ENCODE results near the gene ANXA9. TPM values are rescaled to one million over a fixed set of nuclear protein-coding genes. Genes with fewer than 3 reads are reported as not detected.
A peak's percentile ranks its signal among the peaks of the same experiment; 100 is the strongest.

The ANXA9 gene
- total RNA-seq (2014; rRNA removed; shearing (Covaris generic)): 0.25 TPM in 1 of 2 replicates, not detected in the other

DNA sequence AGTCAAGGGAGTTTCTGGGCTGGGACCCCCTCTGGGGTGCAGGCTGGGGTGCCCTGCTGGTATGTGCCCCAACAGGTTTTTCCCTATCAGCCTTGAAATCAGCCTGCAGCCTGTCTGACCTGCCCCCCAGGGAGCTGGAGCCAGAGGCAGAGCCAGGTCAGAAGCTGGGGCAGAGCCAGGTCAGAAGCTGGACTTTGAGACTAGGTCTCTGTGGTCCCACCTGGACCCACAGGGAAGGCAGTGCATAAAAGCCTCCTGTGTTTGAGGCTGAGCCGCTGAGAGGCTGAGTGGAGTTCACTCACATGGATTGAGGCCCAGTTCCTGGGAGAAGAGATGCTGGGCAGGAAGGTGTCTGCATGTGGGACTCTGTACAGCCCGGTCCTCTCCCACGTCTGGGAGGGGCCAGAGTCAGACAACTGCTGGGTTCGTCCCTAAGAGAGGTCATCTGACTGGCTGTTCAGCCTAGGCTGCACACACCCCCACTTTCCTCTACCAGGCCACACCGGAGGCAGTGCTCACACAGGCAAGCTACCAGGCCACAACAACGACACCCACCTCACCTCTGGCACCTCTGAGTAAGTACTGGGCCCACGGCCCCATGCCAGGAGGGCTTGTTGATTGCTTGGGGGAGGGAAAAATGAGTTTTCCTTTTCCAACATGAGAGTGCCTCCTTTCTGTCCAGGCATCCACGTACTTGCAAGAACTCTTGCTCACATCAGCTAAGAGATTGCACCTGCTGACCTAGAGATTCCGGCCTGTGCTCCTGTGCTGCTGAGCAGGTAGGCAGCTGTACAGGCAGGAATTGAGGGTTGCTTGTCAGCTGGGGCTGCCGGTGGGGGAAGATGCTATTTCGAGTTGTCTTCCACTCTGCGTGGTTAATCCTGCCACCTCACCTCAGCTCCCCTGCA lies at the start of gene ANXA9:
Gene ANXA9, plus strand, starts transcription at position 488 of the 908 bp plus-strand sequence. CDS start 814 bp downstream, outside the sequence.
- peak; percentile 47 for DNase-seq (ENCODE audit: low read depth)

DNA sequence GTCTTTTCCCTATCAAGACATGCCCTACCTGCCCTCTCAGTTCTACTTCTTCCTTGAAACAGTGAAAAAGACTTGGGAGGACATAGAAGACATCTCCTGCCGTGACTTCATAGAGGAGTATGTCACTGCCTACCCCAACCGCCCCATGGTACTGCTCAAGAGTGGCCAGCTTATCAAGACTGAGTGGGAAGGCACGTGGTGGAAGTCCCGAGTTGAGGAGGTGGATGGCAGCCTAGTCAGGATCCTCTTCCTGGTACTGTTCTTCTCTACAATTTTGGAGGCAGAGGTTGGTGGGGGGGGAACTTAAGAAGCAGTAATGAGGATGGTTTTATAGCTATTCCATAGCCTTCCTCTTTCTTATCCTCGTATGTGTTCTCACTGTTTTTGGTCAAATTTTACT lies 37.2 kb upstream of the ANXA9 start:
- DNase-seq (ENCODE audit: low read depth): no peak

DNA sequence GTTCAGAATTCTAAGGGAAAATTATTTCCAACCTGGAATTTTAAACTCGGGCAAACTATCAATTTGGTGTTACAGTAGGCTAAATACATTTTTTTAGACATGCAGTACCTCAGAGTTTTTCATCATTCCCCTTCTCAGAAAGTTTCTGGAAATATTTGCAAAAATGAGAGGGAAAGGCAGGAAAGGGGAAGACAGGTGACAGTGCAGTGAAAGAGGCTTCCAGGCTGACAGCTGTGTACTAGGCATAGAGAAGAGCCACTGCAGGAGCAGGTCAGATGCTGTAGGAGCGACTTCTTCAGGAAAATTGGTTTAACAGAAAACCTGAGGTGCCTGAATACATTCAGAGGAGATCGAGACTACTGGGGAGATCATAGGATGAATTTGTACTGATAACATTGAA lies 27.4 kb upstream of the ANXA9 start:
- no peak for DNase-seq (ENCODE audit: low read depth)

DNA sequence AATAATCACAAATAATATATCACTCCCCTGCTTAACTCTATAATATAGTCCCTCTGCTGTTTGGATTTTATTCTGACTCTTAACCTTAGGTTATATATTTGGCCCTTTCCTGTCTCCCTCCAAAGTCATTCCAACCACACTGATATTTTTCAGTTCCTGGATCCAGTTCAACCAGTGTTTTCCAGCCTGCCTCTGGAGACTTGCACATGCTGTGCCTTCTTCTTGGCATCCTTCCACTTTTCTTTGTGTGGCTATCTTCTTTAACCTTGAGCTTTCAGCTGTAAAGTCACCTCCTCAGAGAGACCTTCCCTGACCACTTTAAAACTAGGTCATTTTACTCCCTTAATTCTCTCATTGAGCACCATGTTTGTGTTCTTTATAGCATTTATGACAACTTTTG lies 26.8 kb upstream of the ANXA9 start:
- DNase-seq (ENCODE audit: low read depth): no peak

- no peak for DNase-seq (ENCODE audit: low read depth)
These were observed 24.4 kb upstream of the ANXA9 start for GRCh38 chr1:150957666-150958065.

DNA sequence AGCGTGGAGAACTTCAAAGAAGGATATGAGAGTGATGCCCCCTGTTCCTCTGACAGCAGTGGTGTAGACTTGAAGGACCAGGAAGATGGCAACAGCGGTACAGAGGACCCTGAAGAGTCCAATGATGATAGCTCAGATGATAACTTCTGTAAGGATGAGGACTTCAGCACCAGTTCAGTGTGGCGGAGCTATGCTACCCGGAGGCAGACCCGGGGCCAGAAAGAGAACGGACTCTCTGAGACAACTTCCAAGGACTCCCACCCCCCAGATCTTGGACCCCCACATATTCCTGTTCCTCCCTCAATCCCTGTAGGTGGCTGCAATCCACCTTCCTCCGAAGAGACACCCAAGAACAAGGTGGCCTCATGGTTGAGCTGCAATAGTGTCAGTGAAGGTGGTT lies 21.4 kb upstream of the ANXA9 start:
- no peak for DNase-seq (ENCODE audit: low read depth)

- DNase-seq (ENCODE audit: low read depth): no peak
These were observed 20.3 kb upstream of the ANXA9 start for GRCh38 chr1:150961756-150962155.

DNA sequence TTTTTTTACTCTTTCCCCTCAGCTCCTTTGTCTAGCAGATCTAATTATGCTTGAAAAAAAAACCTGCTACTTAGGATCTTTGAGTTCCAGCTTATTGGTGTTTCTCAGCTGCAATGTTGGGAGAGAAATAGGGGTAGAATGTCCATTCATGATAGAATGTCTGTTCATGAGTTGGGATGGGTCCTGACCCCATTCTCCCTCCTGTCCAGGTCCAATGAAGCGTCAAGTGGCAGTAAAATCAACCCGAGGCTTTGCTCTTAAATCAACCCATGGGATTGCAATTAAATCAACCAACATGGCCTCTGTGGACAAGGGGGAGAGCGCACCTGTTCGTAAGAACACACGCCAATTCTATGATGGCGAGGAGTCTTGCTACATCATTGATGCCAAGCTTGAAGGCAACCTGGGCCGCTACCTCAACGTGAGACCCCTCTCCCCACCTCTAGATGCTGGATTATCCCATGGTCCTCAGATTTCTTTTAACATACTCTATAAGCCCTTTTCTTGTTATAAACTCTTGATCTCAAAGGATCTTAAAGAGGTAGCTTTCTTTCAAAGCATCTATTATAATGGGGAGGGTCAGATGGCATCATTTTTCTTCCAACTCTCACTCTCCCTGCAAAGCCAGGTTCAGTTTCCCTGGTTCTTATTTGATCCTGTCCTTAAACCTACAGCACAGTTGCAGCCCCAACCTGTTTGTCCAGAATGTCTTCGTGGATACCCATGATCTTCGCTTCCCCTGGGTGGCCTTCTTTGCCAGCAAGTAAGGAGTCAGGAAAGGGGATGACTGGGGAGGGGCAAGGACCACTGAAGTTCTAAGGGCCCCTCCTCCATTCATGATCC lies 18.6 kb upstream of the ANXA9 start:
- no peak for DNase-seq (ENCODE audit: low read depth)

DNA sequence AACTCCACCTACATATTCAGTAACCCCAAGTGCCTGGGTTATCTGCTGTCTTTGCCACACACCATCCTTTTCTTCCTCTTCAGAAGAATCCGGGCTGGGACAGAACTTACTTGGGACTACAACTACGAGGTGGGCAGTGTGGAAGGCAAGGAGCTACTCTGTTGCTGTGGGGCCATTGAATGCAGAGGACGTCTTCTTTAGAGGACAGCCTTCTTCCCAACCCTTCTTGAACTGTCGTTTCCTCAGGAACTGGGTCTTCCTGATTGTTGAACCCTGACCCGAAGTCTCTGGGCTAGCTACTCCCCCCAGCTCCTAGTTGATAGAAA lies 18.0 kb upstream of the ANXA9 start:
- no peak for DNase-seq (ENCODE audit: low read depth)

GRCh38 chr1:150965605-150966004 lies 16.5 kb upstream of the ANXA9 start:
- no peak for DNase-seq (ENCODE audit: low read depth)

DNA sequence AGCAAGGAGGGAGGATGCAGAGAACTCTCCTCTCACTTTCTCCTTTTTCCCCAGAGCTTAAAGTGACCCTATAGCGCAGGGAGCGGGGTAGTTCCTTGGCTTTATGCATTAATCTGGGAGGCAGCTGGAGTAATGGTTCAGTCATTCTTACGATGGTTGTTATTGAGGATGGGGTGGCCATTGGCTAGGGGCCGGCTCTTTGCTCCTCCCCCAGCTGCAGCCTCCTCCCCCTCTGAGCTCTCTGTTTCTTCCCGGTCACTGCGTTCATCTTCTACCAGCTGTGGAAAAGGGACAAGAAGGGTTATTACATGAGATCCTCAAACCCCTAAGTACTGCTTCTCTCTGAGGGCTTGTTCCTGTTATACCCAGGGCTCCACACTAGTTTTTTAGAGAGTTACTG lies 16.1 kb upstream of the ANXA9 start:
- DNase-seq (ENCODE audit: low read depth): no peak

DNA sequence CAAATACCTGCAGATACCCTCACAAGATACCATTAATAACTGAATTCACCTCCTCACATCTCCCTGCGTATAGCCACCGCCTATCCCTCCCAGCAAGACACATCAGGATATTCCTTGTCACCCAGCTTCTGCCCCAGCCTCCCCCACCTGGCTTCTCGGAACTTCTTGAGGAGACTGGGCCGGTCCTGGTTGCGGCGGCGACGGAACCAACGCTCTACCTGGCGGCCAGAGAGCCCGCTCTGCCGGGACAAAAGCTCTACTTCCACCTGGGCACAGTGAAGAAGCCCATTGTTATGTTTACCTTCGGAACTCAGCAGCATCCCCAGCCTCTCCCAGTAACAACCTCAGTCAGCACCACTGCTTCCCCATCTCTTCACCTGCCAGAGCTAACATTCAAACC lies 14.2 kb upstream of the ANXA9 start:
- DNase-seq (ENCODE audit: low read depth): no peak

- DNase-seq (ENCODE audit: low read depth): no peak
These were observed 13.6 kb upstream of the ANXA9 start for GRCh38 chr1:150968491-150968890.

DNA sequence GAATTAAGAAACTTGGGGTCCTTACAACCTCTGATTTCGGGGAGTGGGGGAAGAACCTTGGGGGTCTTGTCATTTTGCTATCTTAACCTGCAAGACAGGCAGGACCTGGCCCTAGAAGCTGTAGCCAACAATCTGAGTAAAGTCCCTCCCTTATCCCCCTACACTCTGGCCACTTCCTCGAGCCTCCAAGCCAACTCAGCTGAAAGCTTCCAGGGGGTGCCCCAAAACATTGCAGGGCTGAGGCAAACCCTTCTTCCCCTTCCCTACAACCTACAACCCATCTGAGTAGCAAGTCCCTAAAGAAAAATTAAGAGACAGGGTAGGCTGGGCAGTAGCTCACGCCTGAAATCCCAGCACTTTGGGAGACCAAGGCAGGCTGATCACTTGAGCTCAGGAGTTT lies 12.5 kb upstream of the ANXA9 start:
- DNase-seq (ENCODE audit: low read depth): no peak

DNA sequence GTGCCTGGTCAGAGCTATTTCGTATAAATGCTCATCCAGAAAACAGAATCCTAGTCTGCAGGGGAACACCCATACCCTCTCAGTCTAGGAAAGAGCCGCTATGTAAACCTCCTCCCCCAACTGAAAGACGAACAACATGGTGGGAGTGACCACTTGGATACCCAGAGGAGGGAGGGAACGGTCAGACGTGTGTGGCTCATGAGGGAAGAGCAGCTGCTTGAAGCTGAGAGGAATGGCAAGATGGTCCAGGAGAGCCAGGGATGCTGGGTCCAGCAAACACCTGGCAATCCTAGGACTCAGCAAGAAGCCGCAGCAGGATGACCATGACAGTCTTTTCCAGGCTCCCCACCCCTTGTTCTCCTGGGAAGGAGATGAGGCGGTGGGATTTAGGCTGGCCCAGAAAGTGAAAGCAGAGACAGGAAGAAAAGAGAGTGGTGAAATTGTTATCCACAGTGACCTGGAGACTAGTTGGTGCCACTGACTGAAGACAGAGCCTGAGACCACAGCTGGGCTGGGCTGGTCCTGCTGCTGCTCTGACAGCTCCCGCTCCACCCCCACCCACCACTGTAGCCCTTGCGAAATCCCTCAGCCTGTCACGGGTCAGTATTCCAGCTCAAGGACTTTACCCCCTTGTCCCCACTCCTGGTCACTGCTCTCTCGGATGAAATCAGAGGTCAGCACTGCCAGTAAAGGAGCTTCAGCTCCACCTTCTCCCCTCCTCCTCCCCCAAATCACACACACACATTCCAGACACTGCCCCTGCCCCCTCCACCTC lies 11.1 kb upstream of the ANXA9 start:
- no peak for DNase-seq (ENCODE audit: low read depth)

DNA sequence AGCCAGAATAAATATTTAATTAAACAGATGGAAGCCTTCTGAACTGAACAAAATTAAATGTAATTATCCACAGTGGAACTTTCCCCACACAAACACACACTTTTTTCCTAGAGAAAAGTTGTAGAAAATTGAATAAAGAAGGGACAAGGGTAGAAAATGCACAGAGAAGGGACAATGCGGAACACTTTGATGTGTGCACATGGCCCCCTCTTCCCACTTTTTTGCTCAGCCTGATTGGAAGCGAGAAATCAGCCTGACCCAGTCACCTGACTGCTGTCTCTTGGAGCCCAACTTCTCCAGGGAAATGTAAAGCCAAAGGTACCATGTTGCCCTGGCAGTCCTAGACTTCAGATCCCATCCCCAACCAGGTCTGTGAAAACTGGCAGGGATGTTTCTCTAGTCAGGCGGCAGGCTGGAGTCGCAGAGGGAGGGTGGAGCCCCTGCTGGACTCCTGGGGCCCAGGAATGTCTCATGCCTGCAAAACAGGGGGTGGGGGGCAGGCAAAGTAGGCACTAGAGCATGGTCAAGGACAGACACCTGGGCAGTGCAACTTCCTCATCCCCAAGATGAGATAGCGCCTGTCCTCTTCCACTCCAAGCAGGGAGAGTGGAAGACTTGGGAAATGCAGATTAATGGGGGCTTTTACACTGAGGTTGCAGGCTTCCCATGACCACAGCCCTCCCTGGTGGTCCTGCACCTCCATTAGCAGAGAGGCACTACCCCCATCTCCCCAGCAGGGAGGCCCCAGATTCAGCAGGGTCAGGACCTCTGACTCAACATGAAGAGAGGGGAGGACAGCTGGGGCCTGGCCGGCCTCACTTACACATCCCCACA lies 10.3 kb upstream of the ANXA9 start:
- DNase-seq (ENCODE audit: low read depth): no peak

- no peak for DNase-seq (ENCODE audit: low read depth)
These were observed 9.6 kb upstream of the ANXA9 start for GRCh38 chr1:150972417-150972940.

DNA sequence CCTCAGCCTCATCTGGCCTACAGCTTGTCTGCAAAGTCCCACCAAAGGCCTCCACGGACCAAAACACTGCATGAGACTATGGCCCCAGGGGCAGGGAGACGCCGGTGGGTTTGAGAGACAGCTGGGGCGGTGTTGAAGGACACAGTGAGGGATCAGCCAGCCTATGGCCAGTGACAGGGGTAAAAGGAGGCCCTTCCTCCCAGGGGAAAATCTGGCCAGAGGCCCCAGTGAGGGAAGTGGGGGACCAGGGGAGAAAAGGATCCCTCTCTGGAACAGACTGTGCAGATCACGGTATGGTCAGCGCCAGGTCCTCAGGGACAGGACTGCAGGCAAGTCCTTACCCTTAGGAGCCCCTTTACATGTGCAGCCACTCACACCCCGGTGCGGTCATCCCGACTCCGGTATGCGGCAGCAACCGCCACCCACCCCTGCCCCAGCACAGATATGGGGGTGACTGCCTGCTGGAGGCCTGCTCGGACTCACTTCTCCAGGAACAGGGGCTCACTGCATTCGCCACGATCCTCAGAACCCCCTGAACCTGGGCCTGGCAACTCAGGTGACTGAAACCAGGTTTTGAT lies 8.7 kb upstream of the ANXA9 start:
- DNase-seq (ENCODE audit: low read depth): no peak

GRCh38 chr1:150973836-150974579 lies 8.1 kb upstream of the ANXA9 start:
- peak; percentile 31 for DNase-seq (ENCODE audit: low read depth)

Data from M059J (cell line).